HepG2 (cell line): ENCODE results near the gene CTIF. TPM values are rescaled to one million over a fixed set of nuclear protein-coding genes. Genes with fewer than 3 reads are reported as not detected.

Source experiments
- FOXC1 ChIP-seq: sonication (generic); formaldehyde crosslinking; IDR thresholded peaks from 2 replicates; pipeline ENCODE4 v1.8.0; 2022; ENCODE audit warnings: mild to moderate bottlenecking, missing genetic modification reagents, borderline replicate concordance
- MAF1 ChIP-seq: sonication (generic); formaldehyde crosslinking; IDR thresholded peaks from 2 replicates; pipeline ENCODE4 v1.5.0; 2020; ENCODE audit warnings: missing genetic modification reagents, borderline replicate concordance
- MBNL3 ChIP-seq: fragments of 250-450 bp; sonication (Bioruptor Pico); conservative IDR thresholded peaks from 2 replicates; pipeline ENCODE4 v1.8.0; 2022; ENCODE audit warnings: mild to moderate bottlenecking, inconsistent platforms
- NR1H2 ChIP-seq: sonication (generic); formaldehyde crosslinking; IDR thresholded peaks from 2 replicates; pipeline ENCODE4 v1.8.1; 2022; ENCODE audit warnings: low read depth, missing genetic modification reagents, borderline replicate concordance
- SETDB1 ChIP-seq: sonication (generic); formaldehyde crosslinking; IDR thresholded peaks from 2 replicates; pipeline ENCODE4 v1.5.1; 2020; ENCODE audit warnings: missing genetic modification reagents, mild to moderate bottlenecking, borderline replicate concordance
- SKI ChIP-seq: fragments of 450-650 bp; IDR thresholded peaks from one replicate; pipeline ENCODE4 v1.6.1; 2018; ENCODE audit warnings: mild to moderate bottlenecking; ENCODE audit not compliant: partially characterized antibody
- SNAPC2 ChIP-seq: sonication (generic); formaldehyde crosslinking; IDR thresholded peaks from 2 replicates; pipeline ENCODE4 v1.8.1; 2022; ENCODE audit warnings: mild to moderate bottlenecking, missing genetic modification reagents
- ZNF326 ChIP-seq: sonication (generic); formaldehyde crosslinking; IDR thresholded peaks from 2 replicates; pipeline ENCODE4 v1.4.0; 2020; ENCODE audit warnings: missing genetic modification reagents, borderline replicate concordance
- ZNF383 ChIP-seq: sonication (generic); formaldehyde crosslinking; IDR thresholded peaks from 2 replicates; pipeline ENCODE4 v1.4.0; 2020; ENCODE audit warnings: missing genetic modification reagents, mild to moderate bottlenecking, borderline replicate concordance
- ZSCAN20 ChIP-seq: sonication (generic); formaldehyde crosslinking; IDR thresholded peaks from 2 replicates; pipeline ENCODE4 v1.4.0; 2020; ENCODE audit warnings: missing genetic modification reagents, mild to moderate bottlenecking, borderline replicate concordance
- polyA plus RNA-seq, 8 experiments: library from polyadenylated mRNA; depleted of rRNA in 3 of 8; stranded (reverse) in 7 of 8; unstranded in 1 of 8; fragments of >200 nt; fragmentation: Illumina TruSeq in 4 of 8; extraction: Trizol in 4 of 8; gene quantifications; 2 replicates each; pipeline versions ENCODE4 v1.2.1 to v1.2.3, GENCODE V29; 2011 to 2016; ENCODE audit warnings: low read depth in 4 of 8, missing spikeins in 1 of 8, mixed read lengths in 1 of 8; ENCODE audit not compliant: insufficient read depth in 1 of 8
- total RNA-seq, 5 experiments: library from RNA; depleted of rRNA; stranded (reverse); fragments of >200 nt; fragmentation: Illumina TruSeq; extraction: Trizol; gene quantifications; 2 replicates each; pipeline ENCODE4 v1.2.3, GENCODE V29; 2016; ENCODE audit warnings: low read depth in 1 of 5
- TF ChIP-seq, protein P1 (sequence below): sonication (generic); formaldehyde crosslinking; IDR thresholded peaks from 2 replicates; pipeline ENCODE4 v1.4.0; 2020; ENCODE audit warnings: missing genetic modification reagents
- TF ChIP-seq, protein P2 (sequence below), 2 experiments: sonication (generic) in 1 of 2; formaldehyde crosslinking in 1 of 2; IDR thresholded peaks; 2 replicates each; pipeline versions ENCODE4 v1.4.0 to v1.6.1; 2018 to 2020; ENCODE audit warnings: missing genetic modification reagents in 2 of 2, borderline replicate concordance in 1 of 2, low read depth in 1 of 2, mild to moderate bottlenecking in 1 of 2, missing biosample characterization in 1 of 2
- TF ChIP-seq, protein P3 (sequence below): sonication (generic); formaldehyde crosslinking; IDR thresholded peaks from 2 replicates; pipeline ENCODE4 v1.5.1; 2020; ENCODE audit warnings: mild to moderate bottlenecking, missing genetic modification reagents, borderline replicate concordance
- TF ChIP-seq, protein P4 (sequence below): sonication (generic); formaldehyde crosslinking; IDR thresholded peaks from 2 replicates; pipeline ENCODE4 v1.4.0; 2020; ENCODE audit warnings: missing genetic modification reagents, borderline replicate concordance
- TF ChIP-seq, protein P5 (sequence below): sonication (generic); formaldehyde crosslinking; IDR thresholded peaks from 2 replicates; pipeline ENCODE4 v1.4.0; 2020; ENCODE audit warnings: mild to moderate bottlenecking, missing genetic modification reagents, borderline replicate concordance

CTIF gene
- total and polyA plus RNA-seq, 2 of the 13 experiments (the other 11 are each of a cell fraction or from before 2014, with no cell fraction given) = 18.2 to 28.0 TPM

DNA sequence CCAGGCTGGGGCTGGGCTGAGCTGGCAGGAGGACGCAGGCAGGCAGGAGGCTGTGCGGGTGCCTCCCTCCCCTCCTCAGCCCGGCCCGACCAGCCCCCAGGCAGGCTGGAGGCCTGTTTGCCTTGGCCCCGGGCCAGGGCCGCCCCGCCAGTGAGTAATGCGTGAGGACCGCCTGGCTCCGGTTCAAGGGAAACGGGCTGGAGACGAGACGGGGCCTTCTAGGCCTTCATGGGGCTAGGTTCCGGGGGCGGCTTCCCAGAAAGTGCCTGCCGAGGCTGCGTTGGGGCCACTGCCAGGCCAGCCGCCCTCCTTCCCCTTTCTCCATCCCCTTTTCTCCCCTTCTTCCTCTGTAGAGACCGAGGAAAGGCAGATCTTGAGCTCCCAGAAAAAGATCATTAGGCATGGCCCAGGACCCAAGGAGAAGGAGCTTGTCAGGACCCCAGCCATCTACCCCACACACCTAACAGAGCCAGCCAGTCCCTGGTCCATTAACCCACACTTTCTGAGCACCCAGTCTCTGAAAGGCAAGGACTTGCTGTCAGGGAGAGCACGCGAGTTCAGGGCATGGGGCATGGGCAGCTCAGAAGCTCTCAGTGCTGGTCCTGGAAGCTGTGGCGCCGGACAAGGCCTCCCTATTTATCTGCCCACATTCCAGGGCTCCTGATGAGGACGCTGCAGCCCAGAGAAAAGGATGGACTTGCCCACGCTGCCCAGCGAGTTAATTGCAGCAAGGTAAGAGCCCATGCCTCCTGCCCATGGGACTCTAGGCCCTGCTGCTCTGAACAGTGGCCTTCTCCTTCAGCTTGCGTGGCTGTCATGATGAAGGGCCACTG lies 363.4 kb downstream of the CTIF start (continued):
- TF ChIP-seq MBNL3 (CRISPR knock-in tag) (no peak), SNAPC2 (CRISPR knock-in tag) (no peak), ZSCAN20 (0 out of 2 replicates have a peak, but pooled peaks have one; percentile 42), NR1H2 (CRISPR knock-in tag) (no peak), FOXC1 (no peak; the same call in 1 of the 2 replicates), ZNF383 (CRISPR knock-in tag) (no peak), MAF1 (CRISPR knock-in tag) (0 out of 2 replicates have a peak, but pooled peaks have one; percentile 37), SKI (peak; percentile 95), SETDB1 (CRISPR knock-in tag) (no peak), ZNF326 (CRISPR knock-in tag) (no peak)
- TF ChIP-seq, protein P1, sequence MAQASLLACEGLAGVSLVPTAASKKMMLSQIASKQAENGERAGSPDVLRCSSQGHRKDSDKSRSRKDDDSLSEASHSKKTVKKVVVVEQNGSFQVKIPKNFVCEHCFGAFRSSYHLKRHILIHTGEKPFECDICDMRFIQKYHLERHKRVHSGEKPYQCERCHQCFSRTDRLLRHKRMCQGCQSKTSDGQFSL (CRISPR knock-in tag) = no peak
- TF ChIP-seq, protein P2, sequence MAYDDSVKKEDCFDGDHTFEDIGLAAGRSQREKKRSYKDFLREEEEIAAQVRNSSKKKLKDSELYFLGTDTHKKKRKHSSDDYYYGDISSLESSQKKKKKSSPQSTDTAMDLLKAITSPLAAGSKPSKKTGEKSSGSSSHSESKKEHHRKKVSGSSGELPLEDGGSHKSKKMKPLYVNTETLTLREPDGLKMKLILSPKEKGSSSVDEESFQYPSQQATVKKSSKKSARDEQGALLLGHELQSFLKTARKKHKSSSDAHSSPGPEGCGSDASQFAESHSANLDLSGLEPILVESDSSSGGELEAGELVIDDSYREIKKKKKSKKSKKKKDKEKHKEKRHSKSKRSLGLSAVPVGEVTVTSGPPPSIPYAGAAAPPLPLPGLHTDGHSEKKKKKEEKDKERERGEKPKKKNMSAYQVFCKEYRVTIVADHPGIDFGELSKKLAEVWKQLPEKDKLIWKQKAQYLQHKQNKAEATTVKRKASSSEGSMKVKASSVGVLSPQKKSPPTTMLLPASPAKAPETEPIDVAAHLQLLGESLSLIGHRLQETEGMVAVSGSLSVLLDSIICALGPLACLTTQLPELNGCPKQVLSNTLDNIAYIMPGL (CRISPR knock-in tag; IDR thresholded peaks at IDR 0.05; ENCODE audit: borderline replicate concordance in 1 of 2, low read depth in 1 of 2) = peak; percentile 59 to 68; a peak in 3 of 4 replicates
- TF ChIP-seq, protein P3, sequence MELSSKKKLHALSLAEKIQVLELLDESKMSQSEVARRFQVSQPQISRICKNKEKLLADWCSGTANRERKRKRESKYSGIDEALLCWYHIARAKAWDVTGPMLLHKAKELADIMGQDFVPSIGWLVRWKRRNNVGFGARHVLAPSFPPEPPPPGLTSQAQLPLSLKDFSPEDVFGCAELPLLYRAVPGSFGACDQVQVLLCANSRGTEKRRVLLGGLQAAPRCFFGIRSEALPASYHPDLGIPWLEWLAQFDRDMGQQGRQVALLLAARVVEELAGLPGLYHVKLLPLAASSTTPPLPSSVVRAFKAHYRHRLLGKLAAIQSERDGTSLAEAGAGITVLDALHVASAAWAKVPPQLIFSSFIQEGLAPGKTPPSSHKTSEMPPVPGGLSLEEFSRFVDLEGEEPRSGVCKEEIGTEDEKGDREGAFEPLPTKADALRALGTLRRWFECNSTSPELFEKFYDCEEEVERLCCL (CRISPR knock-in tag) = no peak
- TF ChIP-seq, protein P4, sequence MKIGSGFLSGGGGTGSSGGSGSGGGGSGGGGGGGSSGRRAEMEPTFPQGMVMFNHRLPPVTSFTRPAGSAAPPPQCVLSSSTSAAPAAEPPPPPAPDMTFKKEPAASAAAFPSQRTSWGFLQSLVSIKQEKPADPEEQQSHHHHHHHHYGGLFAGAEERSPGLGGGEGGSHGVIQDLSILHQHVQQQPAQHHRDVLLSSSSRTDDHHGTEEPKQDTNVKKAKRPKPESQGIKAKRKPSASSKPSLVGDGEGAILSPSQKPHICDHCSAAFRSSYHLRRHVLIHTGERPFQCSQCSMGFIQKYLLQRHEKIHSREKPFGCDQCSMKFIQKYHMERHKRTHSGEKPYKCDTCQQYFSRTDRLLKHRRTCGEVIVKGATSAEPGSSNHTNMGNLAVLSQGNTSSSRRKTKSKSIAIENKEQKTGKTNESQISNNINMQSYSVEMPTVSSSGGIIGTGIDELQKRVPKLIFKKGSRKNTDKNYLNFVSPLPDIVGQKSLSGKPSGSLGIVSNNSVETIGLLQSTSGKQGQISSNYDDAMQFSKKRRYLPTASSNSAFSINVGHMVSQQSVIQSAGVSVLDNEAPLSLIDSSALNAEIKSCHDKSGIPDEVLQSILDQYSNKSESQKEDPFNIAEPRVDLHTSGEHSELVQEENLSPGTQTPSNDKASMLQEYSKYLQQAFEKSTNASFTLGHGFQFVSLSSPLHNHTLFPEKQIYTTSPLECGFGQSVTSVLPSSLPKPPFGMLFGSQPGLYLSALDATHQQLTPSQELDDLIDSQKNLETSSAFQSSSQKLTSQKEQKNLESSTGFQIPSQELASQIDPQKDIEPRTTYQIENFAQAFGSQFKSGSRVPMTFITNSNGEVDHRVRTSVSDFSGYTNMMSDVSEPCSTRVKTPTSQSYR = peak; percentile 72; the same call in 1 of the 2 replicates
- TF ChIP-seq, protein P5, sequence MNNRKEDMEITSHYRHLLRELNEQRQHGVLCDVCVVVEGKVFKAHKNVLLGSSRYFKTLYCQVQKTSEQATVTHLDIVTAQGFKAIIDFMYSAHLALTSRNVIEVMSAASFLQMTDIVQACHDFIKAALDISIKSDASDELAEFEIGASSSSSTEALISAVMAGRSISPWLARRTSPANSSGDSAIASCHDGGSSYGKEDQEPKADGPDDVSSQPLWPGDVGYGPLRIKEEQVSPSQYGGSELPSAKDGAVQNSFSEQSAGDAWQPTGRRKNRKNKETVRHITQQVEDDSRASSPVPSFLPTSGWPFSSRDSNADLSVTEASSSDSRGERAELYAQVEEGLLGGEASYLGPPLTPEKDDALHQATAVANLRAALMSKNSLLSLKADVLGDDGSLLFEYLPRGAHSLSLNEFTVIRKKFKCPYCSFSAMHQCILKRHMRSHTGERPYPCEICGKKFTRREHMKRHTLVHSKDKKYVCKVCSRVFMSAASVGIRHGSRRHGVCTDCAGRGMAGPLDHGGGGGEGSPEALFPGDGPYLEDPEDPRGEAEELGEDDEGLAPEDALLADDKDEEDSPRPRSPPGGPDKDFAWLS (CRISPR knock-in tag) = no peak
